ENCODE results near the gene ESD.
"Not testable (repeated sequence)": the region's sequence is repeated elsewhere in the genome, so short reads cannot be mapped to it uniquely, and the experiment has no call there.

The ESD gene, protein sequence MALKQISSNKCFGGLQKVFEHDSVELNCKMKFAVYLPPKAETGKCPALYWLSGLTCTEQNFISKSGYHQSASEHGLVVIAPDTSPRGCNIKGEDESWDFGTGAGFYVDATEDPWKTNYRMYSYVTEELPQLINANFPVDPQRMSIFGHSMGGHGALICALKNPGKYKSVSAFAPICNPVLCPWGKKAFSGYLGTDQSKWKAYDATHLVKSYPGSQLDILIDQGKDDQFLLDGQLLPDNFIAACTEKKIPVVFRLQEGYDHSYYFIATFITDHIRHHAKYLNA

DNA sequence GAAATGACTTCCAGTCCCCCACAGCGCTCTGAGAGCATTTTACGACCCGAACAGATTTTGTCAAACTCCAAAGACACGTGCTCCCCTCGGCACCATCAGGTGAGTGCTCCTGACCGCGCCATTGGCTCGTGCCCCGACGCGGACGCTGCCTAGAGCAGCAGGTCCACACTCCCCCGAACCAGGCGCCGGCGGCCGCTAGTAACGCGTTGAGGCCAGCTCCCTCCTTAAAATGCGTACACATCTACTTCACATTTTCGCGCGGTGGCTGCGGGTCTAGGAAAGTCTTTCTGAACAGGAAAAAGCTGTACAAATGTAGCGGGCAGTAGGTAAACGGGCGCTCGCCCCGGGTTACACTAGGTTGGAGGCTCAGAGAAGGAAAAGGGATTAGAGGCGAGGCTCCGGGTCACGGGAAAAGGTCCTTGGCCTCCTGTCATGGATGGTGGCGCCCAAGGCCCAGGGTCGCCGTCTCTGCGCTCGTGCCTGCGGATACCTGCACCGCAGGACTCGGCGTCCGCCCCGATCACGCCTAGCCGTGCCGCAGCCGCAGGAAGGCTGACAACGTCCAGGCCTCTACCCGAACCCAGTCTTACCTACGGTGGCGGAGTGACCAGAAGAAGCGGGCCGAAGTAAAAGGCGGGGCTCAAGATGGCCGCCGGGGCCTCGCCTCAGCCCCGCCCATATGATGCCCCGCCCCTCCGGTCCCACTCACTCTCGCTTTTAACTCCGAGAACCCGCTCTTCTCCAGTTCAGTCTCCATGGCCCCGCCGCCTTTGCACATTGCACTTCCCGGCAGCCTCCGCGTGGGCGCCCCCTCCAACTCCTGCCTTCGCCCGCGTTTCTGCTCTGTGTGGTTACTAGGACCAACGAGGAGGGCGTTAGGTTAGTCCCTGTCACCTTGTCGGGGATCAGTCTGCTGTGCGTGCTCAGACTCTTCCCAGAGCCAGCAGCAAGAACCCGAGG, at the start of gene ESD:
Gene ESD, minus strand, starts transcription at position 647 of the 960 bp plus-strand sequence. CDS start 5,748 bp downstream, outside the sequence.
- DNase-seq: peak; percentile 85 to 98 (median 87)
- intact Hi-C loops (cut with DNase I): no loop called here

DNA sequence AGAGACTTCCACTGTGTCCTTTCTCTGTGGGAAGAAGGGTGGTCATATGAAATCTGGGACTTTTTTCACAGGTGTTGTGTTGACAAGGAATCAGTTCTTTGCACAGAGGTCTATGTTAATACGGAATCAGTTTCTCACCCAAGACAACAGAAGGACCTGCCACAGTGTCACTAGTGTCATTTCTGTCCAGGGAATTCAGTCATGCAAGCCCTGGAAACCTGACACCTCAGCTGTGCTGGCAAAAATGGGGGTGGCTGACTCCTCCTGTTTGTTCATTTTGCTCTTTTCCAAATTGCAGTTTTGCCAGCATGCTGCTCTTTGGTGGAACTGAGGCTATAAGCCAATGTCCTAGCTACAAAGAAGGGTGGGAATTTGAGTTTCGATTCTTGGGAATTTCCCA, 49.8 kb upstream of the ESD start:
- intact Hi-C loops (cut with DNase I): no loop called here
- DNase-seq: no peak

DNA sequence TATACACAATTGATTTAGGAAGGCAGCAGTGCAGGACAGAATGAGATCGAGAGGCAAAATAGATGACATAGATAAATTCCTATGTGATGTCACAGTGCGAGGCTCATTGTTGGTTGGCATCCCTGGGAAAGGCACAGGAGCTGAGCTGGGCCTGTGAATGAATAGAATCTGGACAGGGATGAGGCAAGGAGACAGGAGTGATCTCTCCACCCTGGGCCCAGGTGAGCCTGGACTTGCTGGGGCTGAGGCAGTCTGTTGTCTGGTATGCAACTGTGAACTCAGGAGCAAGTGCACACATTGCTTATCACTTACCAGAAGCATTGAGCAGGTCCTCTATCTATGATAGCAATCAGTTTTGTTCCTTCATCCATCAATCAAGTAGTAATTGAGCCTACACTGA, 48.2 kb upstream of the ESD start:
- no peak for DNase-seq
- intact Hi-C loops (cut with DNase I): no loop called here

DNA sequence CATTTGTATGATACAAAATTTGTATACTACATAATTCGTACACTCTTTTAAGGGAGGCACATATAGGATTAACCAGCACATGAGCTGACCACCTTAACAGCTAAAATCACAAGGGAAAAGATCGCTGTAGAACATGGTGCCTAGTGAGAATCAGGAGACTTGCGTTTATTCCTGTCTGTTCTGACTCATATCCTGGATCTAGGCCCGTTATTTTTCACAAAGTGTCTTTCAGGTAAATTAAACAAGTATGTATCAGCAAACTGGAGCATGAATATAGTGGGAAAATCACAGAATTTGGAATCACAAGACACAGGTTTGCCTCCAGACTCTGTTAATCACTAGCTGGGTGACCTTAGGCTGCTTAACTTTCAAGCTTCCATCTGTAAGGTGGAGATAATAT, 47.5 kb upstream of the ESD start:
- DNase-seq: no peak
- intact Hi-C loops (cut with DNase I): no loop called here

DNA sequence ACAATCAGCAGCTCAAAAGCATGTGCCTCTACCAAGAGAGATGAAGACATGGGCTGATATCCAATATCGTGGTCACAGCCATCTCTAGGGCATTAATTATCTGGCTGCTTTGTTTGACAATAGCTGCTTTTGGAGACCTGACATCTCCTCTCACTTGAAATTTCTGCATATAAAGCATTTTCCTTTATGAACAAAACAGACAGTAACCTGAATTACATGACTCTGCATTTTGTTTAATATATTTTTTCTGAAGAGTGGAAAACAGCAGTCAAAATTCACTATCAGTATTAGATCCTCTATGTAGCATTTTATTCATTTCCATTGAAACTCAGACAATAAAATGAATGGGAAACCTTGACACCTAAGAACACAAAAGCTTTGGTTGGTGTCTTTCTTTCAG, 42.4 kb upstream of the ESD start:
- intact Hi-C loops (cut with DNase I): no loop called here
- no peak for DNase-seq

DNA sequence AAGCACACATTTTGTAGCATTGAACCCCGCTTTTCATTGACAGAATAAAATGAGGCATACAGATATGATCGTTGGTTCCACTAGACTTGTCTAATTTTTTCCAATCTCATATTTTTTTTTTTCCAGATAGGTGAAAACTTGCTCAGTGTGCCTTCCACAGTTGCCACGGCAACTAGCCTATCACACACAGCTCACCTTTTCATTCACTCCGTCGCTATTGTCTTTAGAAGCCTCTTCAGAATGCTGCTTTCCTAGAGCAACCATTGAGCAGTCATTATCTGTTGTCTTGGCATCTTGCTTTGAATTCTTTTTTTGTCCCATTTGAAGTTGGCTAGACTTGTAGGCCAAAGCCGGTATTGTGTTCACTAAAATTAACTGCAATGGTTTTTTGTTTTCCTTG, 37.7 kb upstream of the ESD start:
- intact Hi-C loops (cut with DNase I): no loop called here
- DNase-seq: no peak

DNA sequence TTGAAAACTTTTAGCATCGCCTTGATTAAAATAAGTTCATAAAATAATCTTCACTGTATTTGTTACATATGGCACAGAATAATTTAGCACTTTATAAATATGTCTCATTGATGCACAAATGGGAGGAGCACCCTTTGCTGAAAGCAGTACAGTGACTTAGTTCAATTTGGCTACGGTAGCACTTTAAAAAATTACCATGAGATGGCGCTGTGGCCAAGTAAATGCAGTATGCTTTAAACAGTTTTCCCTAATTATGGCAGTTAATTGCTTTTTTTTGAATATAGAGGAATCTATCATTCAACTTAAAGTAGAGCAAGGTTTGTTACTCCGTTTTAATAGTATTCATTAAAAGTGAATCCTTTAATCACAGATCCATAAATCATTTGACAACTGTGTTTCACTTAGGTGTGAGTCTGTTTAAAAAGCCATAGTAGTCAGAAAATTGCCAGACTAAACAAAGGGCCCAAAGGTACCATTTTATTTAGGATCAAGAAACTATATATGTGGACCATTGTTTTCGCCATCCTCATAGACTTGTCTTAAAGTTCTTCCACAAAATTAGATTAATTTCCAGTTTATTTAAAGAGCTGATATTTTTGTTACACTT, 34.7 kb upstream of the ESD start:
- DNase-seq: peak in 4 of 10 donors; percentile 34 to 45 (median 37)
- intact Hi-C loops (cut with DNase I): loop anchor here (2.0 kb wide), 1 partner anchor 943 kb away; no protein-coding TSS in a partner anchor

DNA sequence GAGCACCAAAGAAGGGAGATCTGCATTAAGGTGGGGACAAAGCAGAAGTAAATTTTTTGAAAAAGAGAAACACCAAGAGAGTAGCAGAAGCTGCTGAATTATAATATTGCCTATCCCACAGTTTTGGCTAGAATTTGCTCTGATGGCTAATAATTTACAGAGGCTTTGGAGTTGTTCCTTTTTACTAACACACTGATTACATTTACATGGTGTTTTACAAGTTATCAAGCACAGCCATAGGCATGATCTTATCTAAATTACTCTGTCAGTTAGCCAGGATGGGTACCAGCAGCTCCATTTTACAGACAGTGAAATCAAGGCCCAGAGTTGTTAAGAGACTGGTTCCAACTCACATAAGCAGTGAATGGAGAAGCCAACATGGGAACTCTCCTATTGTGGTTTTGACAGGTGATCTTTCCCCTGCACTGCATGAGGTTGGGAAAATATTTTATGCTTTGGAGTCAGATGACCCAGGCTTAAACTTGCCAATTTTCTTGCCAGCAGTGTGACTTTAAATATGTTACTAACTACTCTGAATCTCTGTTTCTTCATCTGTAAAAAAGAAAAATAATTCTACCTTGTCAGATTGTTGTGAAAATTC, 33.5 kb upstream of the ESD start:
- intact Hi-C loops (cut with DNase I): loop anchor here (2.0 kb wide), 1 partner anchor 944 kb away; no protein-coding TSS in a partner anchor
- DNase-seq: no peak

DNA sequence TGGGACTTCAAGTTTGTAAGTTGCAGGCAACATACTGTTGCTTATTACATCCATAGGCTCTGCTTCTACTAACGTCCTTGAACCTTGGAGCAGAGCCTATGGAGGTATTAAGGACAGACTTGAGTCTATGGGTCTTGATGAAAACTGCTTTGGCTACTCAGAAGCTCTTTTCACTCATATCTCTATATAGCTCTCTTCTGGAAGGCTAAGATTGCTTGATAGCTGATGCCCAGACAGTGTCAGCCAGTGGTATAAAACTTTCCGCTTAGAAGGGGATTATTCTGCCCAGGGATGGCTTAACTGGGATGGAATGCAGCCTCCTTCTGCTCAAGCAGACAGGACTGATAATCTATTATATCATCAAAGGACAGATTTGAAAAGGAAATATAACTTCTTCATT, 25.6 kb upstream of the ESD start:
- intact Hi-C loops (cut with DNase I): no loop called here
- no peak for DNase-seq

DNA sequence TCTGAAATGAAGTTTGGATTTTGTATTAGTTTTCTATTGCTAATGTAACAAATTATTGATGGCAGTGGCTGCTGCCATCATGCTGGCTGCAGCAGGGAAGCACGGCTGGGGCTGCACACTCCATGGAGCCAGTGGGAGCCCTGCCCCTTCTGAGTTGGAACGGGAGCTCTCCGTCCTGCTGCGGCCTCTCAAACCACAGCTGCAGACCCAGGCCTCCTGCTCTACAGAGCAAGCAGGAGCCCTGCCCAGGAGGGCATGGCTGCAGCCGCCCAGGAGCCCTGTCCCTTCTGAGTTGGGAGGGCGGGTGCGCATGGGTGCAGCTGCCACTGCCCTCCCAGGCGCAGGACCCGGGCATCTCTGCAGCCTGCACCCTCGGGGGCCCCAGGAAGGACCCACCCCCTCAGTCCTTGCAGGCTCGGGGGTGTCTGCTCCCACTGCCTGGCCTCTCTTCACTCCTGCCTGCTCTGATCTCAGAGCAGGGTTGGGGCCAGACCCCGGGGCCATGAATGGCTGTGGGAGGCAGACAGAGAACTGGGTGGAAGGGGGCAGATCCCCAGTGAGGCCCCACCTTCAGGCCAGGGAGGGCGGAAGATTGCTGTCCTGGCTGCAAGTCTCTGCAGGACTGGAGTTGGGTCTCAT, 21.0 kb upstream of the ESD start:
- intact Hi-C loops (cut with DNase I): no loop called here
- DNase-seq: peak in 1 of 10 donors; percentile 65

DNA sequence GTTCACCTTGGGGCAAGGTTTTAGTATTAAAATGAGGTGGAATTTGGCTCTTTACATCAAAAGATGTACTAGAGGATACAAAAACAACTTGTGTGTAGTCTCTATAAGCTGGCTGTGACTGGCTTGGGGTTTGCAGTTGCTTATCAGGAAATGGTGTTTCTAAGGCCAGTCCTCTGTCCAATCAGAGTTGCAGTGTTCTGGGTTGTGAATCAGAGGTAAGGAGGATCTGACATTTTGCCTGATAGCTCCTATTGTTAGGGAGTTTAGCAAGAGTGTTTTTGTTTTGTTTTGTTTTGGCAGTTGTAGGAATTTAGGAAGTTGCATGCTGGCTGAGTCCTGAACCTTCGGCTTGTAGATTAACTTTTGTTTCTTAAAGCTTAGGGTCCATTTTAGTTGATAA, 20.1 kb upstream of the ESD start:
- no peak for DNase-seq
- intact Hi-C loops (cut with DNase I): no loop called here

DNA sequence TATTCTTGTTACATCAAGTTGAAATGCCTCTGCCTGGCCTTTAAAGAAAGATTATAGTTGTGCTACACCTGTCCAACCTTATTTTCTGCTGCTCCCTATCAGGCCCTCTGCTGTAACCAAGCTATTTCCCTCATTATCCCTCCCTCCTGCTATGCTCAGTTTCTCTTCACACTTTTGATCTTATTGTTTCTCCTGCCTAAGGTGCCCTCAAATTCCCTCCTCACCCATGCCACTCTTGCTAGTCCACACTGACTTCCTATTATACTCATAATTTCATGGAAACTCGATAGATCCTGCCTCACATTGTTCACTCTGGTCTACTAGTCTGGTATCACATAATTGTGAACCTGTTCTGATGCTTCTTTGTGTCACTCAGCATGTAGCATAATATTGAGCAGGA, 19.4 kb upstream of the ESD start:
- DNase-seq: no peak

DNA sequence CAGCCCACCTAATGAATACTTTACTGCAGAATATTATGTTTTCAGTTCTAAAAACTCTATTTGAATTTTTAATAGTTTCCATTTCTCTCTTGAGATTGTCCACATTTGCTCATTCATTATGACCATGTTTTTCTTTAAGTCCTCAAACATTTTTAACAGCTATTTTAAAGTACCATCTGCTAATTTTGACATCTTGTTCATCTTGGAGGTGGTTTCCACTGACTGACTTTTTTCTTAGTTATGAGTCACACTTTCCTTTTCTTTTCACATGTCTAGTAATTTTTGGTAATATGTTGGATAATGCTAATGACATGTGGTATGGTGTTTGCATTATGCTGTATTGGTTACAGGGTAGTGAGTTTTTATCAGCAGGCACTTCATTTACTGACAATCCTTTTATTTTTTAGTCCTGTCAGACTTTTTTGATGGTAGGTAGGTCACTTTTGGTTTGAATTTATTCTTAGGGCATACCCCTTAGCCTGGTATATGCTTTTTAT, 15.4 kb upstream of the ESD start:
- DNase-seq: no peak
- intact Hi-C loops (cut with DNase I): no loop called here

More for the DNA sequence above, 19.4 kb upstream of the ESD start:
- intact Hi-C loops (cut with DNase I): no loop called here

DNA sequence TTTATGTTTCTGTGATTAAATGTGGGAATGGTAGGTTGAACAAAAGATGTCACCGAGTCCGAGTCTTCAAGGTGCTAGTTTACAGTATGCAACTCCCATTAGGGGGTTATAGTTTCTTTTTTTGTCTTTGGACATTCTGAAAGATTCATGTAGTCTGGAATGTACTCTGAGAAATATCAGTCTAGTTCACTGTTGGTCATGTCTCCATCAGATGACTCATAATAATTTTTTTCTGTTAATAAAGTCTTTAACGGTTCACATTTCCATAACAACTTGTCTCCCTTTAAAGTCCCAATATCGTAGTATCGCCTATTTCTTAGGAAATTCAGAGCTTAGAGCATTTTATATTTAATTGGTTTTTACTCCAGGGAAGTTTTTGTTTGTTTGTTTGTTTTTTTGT, 13.5 kb upstream of the ESD start:
- DNase-seq: no peak
- intact Hi-C loops (cut with DNase I): no loop called here

DNA sequence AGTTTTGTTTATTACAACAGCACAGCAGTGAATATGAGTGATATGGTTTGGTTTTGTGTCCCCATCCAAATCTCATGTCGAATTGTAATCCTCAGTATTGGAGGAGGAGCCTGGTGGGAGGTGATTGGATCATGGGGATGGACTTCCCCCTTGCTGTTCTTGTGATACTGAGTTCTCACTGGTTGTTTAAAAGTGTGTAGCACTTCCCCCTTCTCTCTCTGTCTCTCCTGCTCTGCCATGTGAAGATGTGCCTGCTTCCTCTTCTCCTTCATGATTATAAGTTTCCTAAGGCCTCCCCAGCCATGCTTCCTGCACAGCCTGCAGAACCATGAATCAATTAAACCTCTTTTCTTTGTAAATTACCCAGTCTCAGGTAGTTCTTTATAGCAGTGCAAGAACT, 8.0 kb upstream of the ESD start:
- DNase-seq; intact Hi-C loops (cut with DNase I): not testable (repeated sequence)

DNA sequence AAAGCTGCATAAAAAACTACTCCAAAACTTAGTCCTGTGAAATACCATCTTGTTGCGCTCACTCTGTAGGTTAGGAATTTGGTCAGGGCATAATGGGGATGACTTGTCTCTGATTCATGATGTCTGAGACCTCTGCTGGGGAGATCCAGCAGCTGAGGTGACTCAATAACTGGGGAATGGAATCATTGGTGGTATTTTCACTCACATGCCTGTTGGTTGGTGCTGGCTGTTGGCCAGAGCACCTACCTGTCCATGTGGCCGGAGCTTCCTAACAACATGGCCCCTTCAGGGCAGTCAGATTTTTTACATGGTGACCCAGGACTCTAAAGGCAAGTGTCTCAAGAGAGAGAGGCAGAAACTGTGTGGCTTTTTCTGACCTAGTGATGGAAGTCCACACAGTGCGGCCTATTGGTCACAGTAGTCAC, 7.4 kb upstream of the ESD start:
- intact Hi-C loops (cut with DNase I): no loop called here
- DNase-seq: no peak

DNA sequence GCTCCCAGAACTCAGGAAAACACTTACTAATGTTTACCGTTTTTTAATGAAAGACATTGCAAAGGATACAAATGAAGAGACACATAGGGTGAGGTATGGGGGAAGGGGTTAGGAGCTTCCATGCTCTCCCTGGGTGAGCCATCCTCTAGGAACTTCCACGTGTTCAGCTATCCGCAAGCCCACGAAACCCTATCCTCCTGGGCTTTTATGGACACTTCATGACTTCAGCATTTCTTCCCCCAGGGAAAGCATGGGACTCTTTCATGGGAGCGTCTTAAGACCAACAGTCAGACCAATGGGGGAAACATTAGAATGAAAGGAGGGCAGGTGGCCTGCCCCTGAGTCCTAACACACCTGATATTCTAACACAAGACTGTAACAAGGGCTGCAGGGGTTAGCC, 6.6 kb upstream of the ESD start:
- DNase-seq: no peak
- intact Hi-C loops (cut with DNase I): no loop called here

DNA sequence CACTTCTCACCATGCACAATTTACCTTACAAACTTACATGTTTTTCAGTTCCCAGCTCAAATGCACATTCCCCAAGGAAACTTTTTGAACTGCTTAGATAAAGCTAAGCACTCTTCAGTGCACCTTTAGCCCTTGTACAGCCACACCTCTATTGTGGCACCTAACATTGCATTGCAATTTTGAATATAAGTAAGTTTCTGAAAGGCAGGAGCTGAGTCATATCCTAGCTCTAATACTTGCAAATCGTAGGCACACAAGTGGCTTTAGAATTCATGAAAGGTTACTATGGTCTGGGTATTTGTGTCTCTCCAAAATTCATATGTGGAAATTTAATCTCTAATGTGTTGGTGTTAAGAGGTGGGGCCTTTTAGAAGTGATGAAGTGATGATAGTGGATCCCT, 4.9 kb upstream of the ESD start:
- no peak for DNase-seq
- intact Hi-C loops (cut with DNase I): no loop called here

DNA sequence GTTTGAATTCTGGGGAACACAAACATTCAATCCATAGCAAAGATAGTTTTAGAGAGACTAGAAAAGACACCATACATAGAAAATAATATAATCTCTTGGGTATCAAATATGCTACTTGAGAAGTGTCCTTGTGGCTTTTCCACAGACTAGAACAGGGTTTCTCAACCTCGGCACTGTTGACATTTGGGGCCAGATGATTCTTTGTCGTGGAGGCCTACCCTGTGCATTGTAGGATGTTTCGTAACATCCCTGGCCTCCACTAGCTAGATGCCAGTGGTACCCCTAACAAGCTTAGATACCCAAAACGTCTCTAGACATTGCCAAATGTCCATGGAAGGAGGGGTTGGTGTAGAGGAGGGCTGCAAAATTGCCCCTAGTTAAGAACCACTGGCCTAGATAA, 2.2 kb upstream of the ESD start:
- DNase-seq: no peak
- intact Hi-C loops (cut with DNase I): no loop called here

Measured in posterior cingulate gyrus (tissue), 11 donors.